Measurements from ENCODE around the gene IL3RA.

GRCh38 chrX:1322393-1322792 is 14.2 kb upstream of the IL3RA start:
- TF ChIP-seq CTCF (IDR thresholded peaks at IDR 0.05) (no peak), POLR2A (IDR thresholded peaks at IDR 0.05) (no peak)
